ENCODE data around the gene NANOS3. TPM values are rescaled to one million over a fixed set of nuclear protein-coding genes. Genes with fewer than 3 reads are reported as not detected.

The NANOS3 gene
- total and polyA plus RNA-seq, 9 of the 15 experiments (the other 6 are each of a cell fraction or from before 2014, with no cell fraction given): not detected

GRCh38 chr19:13850910-13851733 lies 25.8 kb upstream of the NANOS3 start (continued):
- TF ChIP-seq KLF13 (tag; IDR thresholded peaks at IDR 0.05; ENCODE audit: borderline replicate concordance, low read depth): no peak
- TF ChIP-seq ZNF174 (CRISPR knock-in tag; IDR thresholded peaks at IDR 0.05): no peak
- TF ChIP-seq CAMTA2 (CRISPR knock-in tag; conservative IDR thresholded peaks at IDR 0.05): no peak
- TF ChIP-seq ID3 (CRISPR knock-in tag; IDR thresholded peaks at IDR 0.05): no peak
- 0 out of 2 replicates have a peak, but pooled peaks have one; percentile 17 for TF ChIP-seq ID3 (tag; IDR thresholded peaks at IDR 0.05)
- no peak for TF ChIP-seq CGGBP1 (CRISPR knock-in tag; IDR thresholded peaks at IDR 0.05)
- TF ChIP-seq ZNF780A (CRISPR knock-in tag; IDR thresholded peaks at IDR 0.05): no peak
- no peak for TF ChIP-seq EHMT2 (IDR thresholded peaks at IDR 0.05)
- no peak for TF ChIP-seq ADNP (tag; IDR thresholded peaks at IDR 0.05)
- no peak for TF ChIP-seq KLF10 (CRISPR knock-in tag; IDR thresholded peaks at IDR 0.05)
- no peak for TF ChIP-seq YBX1 (IDR thresholded peaks at IDR 0.05)
- TF ChIP-seq RCOR1 (IDR thresholded peaks at IDR 0.05; ENCODE audit: borderline replicate concordance in 1 of 2, low read depth in 2 of 2, low read length in 2 of 2): peak in 1 of 2 experiments; percentile 19; a peak in 1 of 4 replicates
- no peak for TF ChIP-seq CREB5 (CRISPR knock-in tag; IDR thresholded peaks at IDR 0.05)
- TF ChIP-seq KAT7 (CRISPR knock-in tag; IDR thresholded peaks at IDR 0.05; ENCODE audit: borderline replicate concordance): no peak
- no peak for TF ChIP-seq ZNF282 (CRISPR knock-in tag; IDR thresholded peaks at IDR 0.05)
- no peak for TF ChIP-seq FOXK1 (CRISPR knock-in tag; IDR thresholded peaks at IDR 0.05; ENCODE audit: borderline replicate concordance)
- no peak for TF ChIP-seq BACH1 (tag; IDR thresholded peaks at IDR 0.05)
- TF ChIP-seq ARHGAP35 (IDR thresholded peaks at IDR 0.05; ENCODE audit: partially characterized antibody): no peak
- no peak for TF ChIP-seq IFI16 (CRISPR knock-in tag; IDR thresholded peaks at IDR 0.05)
- TF ChIP-seq RBM22 (IDR thresholded peaks at IDR 0.05; ENCODE audit: low read depth, low read length, poor library complexity, severe bottlenecking): no peak
- no peak; the same call in 1 of the 2 replicates for TF ChIP-seq THRB (CRISPR knock-in tag; conservative IDR thresholded peaks at IDR 0.05)
- TF ChIP-seq SIX5 (IDR thresholded peaks at IDR 0.05; ENCODE audit: borderline replicate concordance in 1 of 2, insufficient read depth in 1 of 2, low read depth in 1 of 2, low read length in 2 of 2): no peak
